ENCODE data around the gene LCN1. TPM values are rescaled to one million over a fixed set of nuclear protein-coding genes. Genes with fewer than 3 reads are reported as not detected.

LCN1 gene
- total and polyA plus RNA-seq, 2 of the 4 experiments (the other 2 are of a cell fraction): not detected

DNA sequence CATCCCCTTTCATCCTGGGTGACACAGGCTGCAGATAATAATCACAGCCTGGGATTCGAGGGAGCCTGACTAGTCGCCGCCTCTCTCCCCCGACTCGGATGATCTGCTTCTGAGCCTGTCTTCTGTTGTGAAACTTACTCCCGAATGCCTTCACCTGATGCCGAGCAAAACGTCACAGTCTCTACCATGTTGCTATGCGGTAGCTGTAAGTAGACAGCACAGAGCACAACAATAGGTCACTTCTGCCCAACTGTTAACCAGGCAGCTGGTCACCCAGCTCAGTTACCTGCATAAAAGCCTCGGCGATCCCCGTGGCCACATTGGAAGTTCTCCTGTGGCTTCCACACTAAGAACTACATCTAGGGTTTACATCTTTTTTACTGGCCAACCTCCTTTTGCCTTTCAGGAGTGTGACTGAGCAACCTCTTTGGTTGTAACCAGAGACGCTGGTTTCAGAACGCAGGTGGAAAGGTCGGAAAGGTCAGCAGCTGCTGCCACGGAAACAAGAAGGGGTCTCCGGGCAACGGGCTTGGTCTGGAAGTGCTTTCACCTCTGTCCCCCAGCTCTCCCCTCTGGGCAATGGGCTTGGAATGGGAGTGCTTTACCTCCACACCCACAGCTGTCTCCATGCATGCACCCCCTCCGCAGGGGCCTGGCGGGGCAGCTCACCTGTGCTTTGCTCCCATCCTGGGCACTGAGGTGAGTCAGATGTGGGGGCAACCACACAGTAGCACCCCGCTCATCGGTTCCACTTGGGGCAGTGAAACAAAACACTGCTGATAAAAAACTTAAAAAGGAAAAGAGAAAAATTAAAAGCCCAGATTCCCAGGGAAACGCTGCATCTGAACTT lies 49.2 kb upstream of the LCN1 start:
- Histone ChIP-seq H2BK20ac (ENCODE audit: low read depth, low read length) (no peak overlapping the region), H4K20me1 (ENCODE audit: insufficient read depth, low read length) (no peaks in the 10 kb centered on the region), H3K18ac (ENCODE audit: low read depth, low read length) (no peak overlapping the region), H2BK5ac (ENCODE audit: low read depth, low read length, poor library complexity, severe bottlenecking) (no peak overlapping the region), H3K56ac (ENCODE audit: extremely low read depth, insufficient read depth, low read length) (no peak overlapping the region), H2AK5ac (ENCODE audit: low read depth, low read length) (no peak overlapping the region), H4K8ac (ENCODE audit: low read depth in 2 of 2, low read length in 2 of 2) (no peak overlapping the region), H4K91ac (ENCODE audit: insufficient read depth, low read depth, low read length) (no peak overlapping the region), H3K36me3 (ENCODE audit: control insufficient read depth, insufficient read depth, low read length) (no peaks in the 10 kb centered on the region), H3K27ac (ENCODE audit: insufficient read depth, low read length) (no peak overlapping the region), H3K4me2 (ENCODE audit: low read depth, low read length) (no peak overlapping the region), H2BK15ac (ENCODE audit: low read depth, low read length) (no peak overlapping the region; the same call in 2 of the 3 replicates), H3K9ac (ENCODE audit: low read depth, low read length) (no peak overlapping the region), H3K14ac (replicated peaks; ENCODE audit: low read depth, low read length) (no peak overlapping the region; the same call in 1 of the 2 replicates), H3K27me3 (ENCODE audit: control insufficient read depth, insufficient read depth, low read length) (no peaks in the 10 kb centered on the region), H2AFZ (replicated peaks; ENCODE audit: low read length, poor library complexity) (peak overlapping the region; percentile 40), H4K5ac (ENCODE audit: low read depth, low read length) (no peak overlapping the region), H2AK9ac (replicated peaks; ENCODE audit: low read depth, low read length, poor library complexity) (peak overlapping the region; percentile 12), H3K4me1 (ENCODE audit: control insufficient read depth, insufficient read depth, low read length) (peaks cover 4% of the 10 kb centered on the region; the same call in 1 of the 2 replicates), H3K4me3 (ENCODE audit: insufficient read depth, low read depth, low read length) (no peak overlapping the region), H3K4ac (ENCODE audit: low read depth, low read length) (no peak overlapping the region), H3K9me1 (ENCODE audit: insufficient read depth, low read length) (no peaks in the 10 kb centered on the region; the same call in 1 of the 2 replicates), H2BK120ac (ENCODE audit: low read depth, low read length) (no peak overlapping the region), H3K79me1 (ENCODE audit: low read depth in 1 of 2, low read length in 2 of 2) (no peaks in the 10 kb centered on the region), H3K9me3 (ENCODE audit: control insufficient read depth, insufficient read depth, low read length) (no peaks in the 10 kb centered on the region), H3K23ac (ENCODE audit: low read depth, low read length) (no peak overlapping the region)
- ChIA-PET POLR2A (ENCODE audit: unreplicated experiment) (no interaction called here), CTCF (no interaction called here)
- dilution Hi-C loops (cut with HindIII; ENCODE audit: low sequenced_read_pairs, unreplicated experiment): no loop called here
- WGBS, 2 experiments (ENCODE audit: extremely low coverage in 2 of 2, insufficient read length in 1 of 2): 45% methylated on average over 8 of the region's 23 CpGs; no CpG with 5 or more reads in 1 of the 2 experiments
- ATAC-seq (ENCODE audit: low read depth): no peak
- intact Hi-C loops (cut with micrococcal nuclease): no loop called here
- BruUV-seq (replicated peaks): no TSS peak
- TF ChIP-seq USF2 (IDR thresholded peaks at IDR 0.05; ENCODE audit: low read depth, low read length) (no peak), RFX5 (IDR thresholded peaks at IDR 0.05; ENCODE audit: low read depth, low read length) (no peak), NFE2L2 (IDR thresholded peaks at IDR 0.05; ENCODE audit: low read depth, low read length) (no peak), RCOR1 (IDR thresholded peaks at IDR 0.05; ENCODE audit: insufficient replicate concordance, low read length) (no peak), SMC3 (IDR thresholded peaks at IDR 0.05; ENCODE audit: low read depth, low read length) (no peak), MAZ (IDR thresholded peaks at IDR 0.05; ENCODE audit: borderline replicate concordance, low read depth, low read length) (no peak)
- peak; percentile 15 for DNase-seq
- in situ Hi-C loops (cut with MboI; ENCODE audit: low sequenced_read_pairs): no loop called here

All from IMR-90 (cell line).